Esophagus squamous epithelium (tissue), 5 donors: ENCODE results near the gene RAET1L. TPM values are rescaled to one million over a fixed set of nuclear protein-coding genes. Genes with fewer than 3 reads are reported as not detected.

Experiments used
- DNase-seq: peaks from one replicate; lab custom pipeline; 2025; lab: John Stamatoyannopoulos, UW
- H3K27ac ChIP-seq, 4 donors: fragments of 200-600 bp; sonication (generic); one replicate each; pipeline ENCODE4 v1.5.1; 2016 to 2019; ENCODE audit warnings: mild to moderate bottlenecking in 1 of 4
- H3K27me3 ChIP-seq, 4 donors: fragments of 200-600 bp; sonication (generic); 1 replicate in 3 of 4; 2 replicates in 1 of 4; pipeline versions ENCODE4 v1.5.1 to v1.6.0; 2017 to 2021; ENCODE audit warnings: antibody characterized with exemption in 1 of 4
- H3K36me3 ChIP-seq, 3 donors: fragments of 200-600 bp; sonication (generic); one replicate each; pipeline ENCODE4 v1.5.1; 2016 to 2019
- H3K4me1 ChIP-seq, 3 donors: fragments of 200-600 bp; sonication (generic); one replicate each; pipeline ENCODE4 v1.5.1; 2017 to 2019
- H3K4me3 ChIP-seq, 4 donors: fragments of 200-600 bp; sonication (generic); 1 replicate in 3 of 4; 2 replicates in 1 of 4; pipeline ENCODE4 v1.5.1; 2016 to 2019; ENCODE audit warnings: mild to moderate bottlenecking in 2 of 4, moderate library complexity in 1 of 4
- H3K9me3 ChIP-seq, 3 donors: fragments of 200-600 bp; sonication (generic); one replicate each; pipeline ENCODE4 v1.5.1; 2016 to 2019
- POLR2A ChIP-seq, 4 donors: fragments of 450-650 bp; IDR thresholded peaks; one replicate each; pipeline ENCODE4 v1.6.1; 2017; ENCODE audit warnings: antibody characterized with exemption in 4 of 4, mild to moderate bottlenecking in 4 of 4, moderate library complexity in 3 of 4
- WGBS, 2 donors: methylation state at CpG; one replicate each; pipeline ENCODE4 v1.1.5; 2018; 5-methylcytosine and 5-hydroxymethylcytosine counted together
- intact Hi-C: fragments of 100-400 bp; cut with DNase I; formaldehyde crosslinking; loops from one replicate; pipeline ENCODE4 v1.15.0; 2022
- total RNA-seq, 4 donors: library from RNA; depleted of rRNA; stranded (reverse); fragments of >200 nt; gene quantifications; one replicate each; pipeline ENCODE4 v1.1.0, GENCODE V29; 2016
- TF ChIP-seq, protein P1 (sequence below), 6 experiments: fragments of 450-650 bp in 4 of 6; fragments of 200-600 bp in 2 of 6; sonication (generic) in 2 of 6; IDR thresholded peaks; one replicate each; pipeline ENCODE4 v1.5.1; 2016 to 2019; ENCODE audit warnings: antibody characterized with exemption in 6 of 6, mild to moderate bottlenecking in 4 of 6, moderate library complexity in 4 of 6
- donor health status: DM: yes; HTN: yes; CAD: no.

Gene RAET1L
- total RNA-seq, 4 donors from 2014 or later, result 14.5 to 99.5 (median 62.5) TPM

- WGBS, 2 donors, result 54 to 59% methylated on average over 4 of the region's 4 CpGs
- peaks cover 0 to 57% (median 0%) of the 10 kb centered on the region in 4 donors for H3K27me3 ChIP-seq
Measured at GRCh38 chr6:150056916-150057315, 31.6 kb upstream of the RAET1L start.

DNA sequence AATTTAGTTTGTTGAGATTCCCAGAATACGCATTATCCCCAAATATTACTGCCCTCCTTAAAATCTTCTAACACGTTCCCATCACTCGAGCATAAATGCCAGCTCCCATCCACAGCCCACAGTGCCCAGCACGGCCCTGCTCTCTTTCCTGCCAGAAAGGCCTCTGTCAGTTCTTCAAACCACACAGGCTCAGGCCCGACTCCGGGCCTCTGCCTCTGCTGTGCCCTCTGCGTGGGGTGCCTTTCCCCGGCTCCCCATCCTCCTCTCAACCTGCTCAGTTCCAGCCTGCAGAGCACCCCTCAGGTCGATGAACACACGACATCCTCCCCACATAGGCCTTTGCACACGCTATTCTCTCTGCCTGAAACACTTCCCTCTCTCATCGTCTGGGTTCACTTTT is 30.8 kb upstream of the RAET1L start:
- no peak for TF ChIP-seq POLR2A (IDR thresholded peaks at IDR 0.05)
- TF ChIP-seq, protein P1, sequence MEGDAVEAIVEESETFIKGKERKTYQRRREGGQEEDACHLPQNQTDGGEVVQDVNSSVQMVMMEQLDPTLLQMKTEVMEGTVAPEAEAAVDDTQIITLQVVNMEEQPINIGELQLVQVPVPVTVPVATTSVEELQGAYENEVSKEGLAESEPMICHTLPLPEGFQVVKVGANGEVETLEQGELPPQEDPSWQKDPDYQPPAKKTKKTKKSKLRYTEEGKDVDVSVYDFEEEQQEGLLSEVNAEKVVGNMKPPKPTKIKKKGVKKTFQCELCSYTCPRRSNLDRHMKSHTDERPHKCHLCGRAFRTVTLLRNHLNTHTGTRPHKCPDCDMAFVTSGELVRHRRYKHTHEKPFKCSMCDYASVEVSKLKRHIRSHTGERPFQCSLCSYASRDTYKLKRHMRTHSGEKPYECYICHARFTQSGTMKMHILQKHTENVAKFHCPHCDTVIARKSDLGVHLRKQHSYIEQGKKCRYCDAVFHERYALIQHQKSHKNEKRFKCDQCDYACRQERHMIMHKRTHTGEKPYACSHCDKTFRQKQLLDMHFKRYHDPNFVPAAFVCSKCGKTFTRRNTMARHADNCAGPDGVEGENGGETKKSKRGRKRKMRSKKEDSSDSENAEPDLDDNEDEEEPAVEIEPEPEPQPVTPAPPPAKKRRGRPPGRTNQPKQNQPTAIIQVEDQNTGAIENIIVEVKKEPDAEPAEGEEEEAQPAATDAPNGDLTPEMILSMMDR (IDR thresholded peaks at IDR 0.05), result no peak
- DNase-seq, result no peak
- WGBS, 2 donors, result 77 to 87% methylated on average over 12 of the region's 12 CpGs
- H3K27me3 ChIP-seq, result peaks cover 0 to 65% (median 0%) of the 10 kb centered on the region in 4 donors
- no peak overlapping the region for H3K4me3 ChIP-seq
- H3K4me1 ChIP-seq, result no peaks in the 10 kb centered on the region
- no peaks in the 10 kb centered on the region for H3K36me3 ChIP-seq
- no peak overlapping the region for H3K27ac ChIP-seq
- no peaks in the 10 kb centered on the region for H3K9me3 ChIP-seq
- intact Hi-C loops, result no loop called here

More at GRCh38 chr6:150056916-150057315, 31.6 kb upstream of the RAET1L start:
- Histone ChIP-seq H3K9me3 (no peaks in the 10 kb centered on the region), H3K36me3 (no peaks in the 10 kb centered on the region), H3K27ac (no peak overlapping the region), H3K4me1 (no peaks in the 10 kb centered on the region), H3K4me3 (no peak overlapping the region)
- TF ChIP-seq, protein P1 (IDR thresholded peaks at IDR 0.05), result no peak
- TF ChIP-seq POLR2A (IDR thresholded peaks at IDR 0.05), result no peak
- intact Hi-C loops, result no loop called here
- no peak for DNase-seq

DNA sequence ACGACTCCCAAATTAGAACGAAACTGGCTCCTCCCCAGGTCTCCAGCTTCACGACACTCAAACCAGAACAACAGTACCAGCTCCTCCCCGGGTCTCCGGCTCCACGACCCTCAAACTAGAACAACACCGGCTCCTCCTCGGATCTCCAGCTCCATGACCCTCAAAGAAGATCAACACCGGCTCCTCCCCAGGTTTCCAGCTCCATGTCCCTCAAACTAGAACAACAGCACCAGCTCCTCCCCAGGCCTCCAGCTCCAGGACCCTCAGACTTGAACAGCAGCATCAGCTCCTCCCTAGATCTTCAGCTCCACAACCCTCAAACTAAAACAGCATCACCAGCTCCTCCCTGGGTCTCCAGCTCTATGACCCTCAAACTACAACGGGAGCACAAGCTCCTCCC is 29.8 kb upstream of the RAET1L start:
- 82 to 87% methylated on average over 9 of the region's 10 CpGs for WGBS, 2 donors
- Histone ChIP-seq H3K9me3 (no peaks in the 10 kb centered on the region), H3K36me3 (no peaks in the 10 kb centered on the region), H3K4me3 (no peak overlapping the region), H3K27ac (no peak overlapping the region), H3K27me3 (peaks cover 0 to 74% (median 0%) of the 10 kb centered on the region in 4 donors), H3K4me1 (no peaks in the 10 kb centered on the region)
- TF ChIP-seq POLR2A (IDR thresholded peaks at IDR 0.05), result no peak
- TF ChIP-seq, protein P1 (IDR thresholded peaks at IDR 0.05), result no peak
- DNase-seq, result no peak
- intact Hi-C loops, result no loop called here

DNA sequence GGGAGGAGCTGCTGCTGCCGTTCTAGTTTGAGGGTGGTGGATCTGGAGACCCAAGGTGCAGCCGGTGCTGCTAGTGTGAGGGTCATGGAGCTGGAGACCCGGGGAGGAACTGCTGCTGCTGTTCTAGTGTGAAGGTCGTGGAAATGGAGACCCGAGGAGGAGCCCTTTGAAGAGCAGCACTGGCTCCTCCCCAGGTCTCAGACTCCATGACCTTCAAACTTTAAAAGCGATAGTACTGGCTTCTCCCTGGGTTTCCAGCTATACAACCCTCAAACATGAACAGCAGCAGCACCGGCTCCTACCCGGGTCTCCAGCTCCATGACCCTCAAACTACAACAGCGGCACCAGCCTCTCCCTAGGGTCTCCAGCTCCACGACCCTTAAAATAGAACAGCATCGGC is 28.1 kb upstream of the RAET1L start:
- H3K9me3 ChIP-seq, result no peaks in the 10 kb centered on the region
- H3K27me3 ChIP-seq, result peaks cover 0 to 75% (median 0%) of the 10 kb centered on the region in 4 donors
- DNase-seq, result no peak
- no peak overlapping the region for H3K4me3 ChIP-seq
- H3K4me1 ChIP-seq, result no peaks in the 10 kb centered on the region
- H3K36me3 ChIP-seq, result no peaks in the 10 kb centered on the region
- 80 to 91% methylated on average over 4 to 5 of the region's 11 CpGs for WGBS, 2 donors
- H3K27ac ChIP-seq, result no peak overlapping the region
- intact Hi-C loops, result no loop called here
- TF ChIP-seq, protein P1 (IDR thresholded peaks at IDR 0.05), result no peak
- TF ChIP-seq POLR2A (IDR thresholded peaks at IDR 0.05), result no peak

DNA sequence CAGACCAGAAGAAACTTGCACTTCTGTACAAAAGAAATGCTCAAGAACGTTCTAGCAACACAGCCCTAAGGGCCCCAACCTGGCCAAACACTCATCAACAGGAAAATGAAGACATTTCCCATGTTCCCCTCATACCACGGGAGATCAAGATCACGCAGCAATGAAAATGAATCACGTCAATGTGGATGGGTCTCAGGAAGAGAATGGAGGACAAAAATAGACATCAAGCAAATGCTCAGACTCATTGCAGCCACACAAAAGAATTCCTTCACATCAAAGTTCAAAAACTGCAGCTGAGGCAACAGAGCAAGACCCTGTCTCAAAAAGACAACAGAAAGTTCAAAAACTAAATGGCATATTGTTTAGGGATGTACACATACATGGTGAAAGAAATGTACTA is 25.5 kb upstream of the RAET1L start:
- Histone ChIP-seq H3K36me3 (no peaks in the 10 kb centered on the region), H3K9me3 (no peaks in the 10 kb centered on the region), H3K27ac (no peak overlapping the region), H3K27me3 (peaks cover 0 to 75% (median 0%) of the 10 kb centered on the region in 4 donors), H3K4me3 (no peak overlapping the region), H3K4me1 (no peaks in the 10 kb centered on the region)
- WGBS, 2 donors, result 41 to 57% methylated on average over 4 of the region's 4 CpGs
- TF ChIP-seq POLR2A (IDR thresholded peaks at IDR 0.05), result no peak
- TF ChIP-seq, protein P1 (IDR thresholded peaks at IDR 0.05), result no peak
- intact Hi-C loops, result no loop called here
- DNase-seq, result no peak
